T-cell (primary cell): Measurements from ENCODE around the gene WNK2. TPM values are rescaled to one million over a fixed set of nuclear protein-coding genes. Genes with fewer than 3 reads are reported as not detected.

Experiments used
- ATAC-seq, 4 experiments: fragments of 200-7000 bp in 3 of 4; fragments of 150-1000 bp in 1 of 4; cut with Tn5 transposase; replicated peaks in 1 of 4; 1 replicate in 3 of 4; 2 replicates in 1 of 4; pipeline ENCODE4 v1.10.0; 2021; ENCODE audit warnings: moderate library complexity in 3 of 4, mild to moderate bottlenecking in 2 of 4, moderate number of reproducible peaks in 1 of 4
- CTCF ChIA-PET, 2 donors: fragments of 300-600 bp; sonication (Branson Sonifier 250); formaldehyde crosslinking; loops; one replicate each; lab custom pipeline; 2022; ENCODE audit warnings: antibody characterized with exemption in 2 of 2; lab: Charles Lee
- POLR2A ChIA-PET, 2 donors: fragments of 300-600 bp; sonication (Branson Sonifier 250); formaldehyde crosslinking; loops; one replicate each; lab custom pipeline; 2022; ENCODE audit warnings: antibody characterized with exemption in 2 of 2; lab: Charles Lee
- DNase-seq, 35 experiments: peaks; one replicate each; pipeline versions ENCODE4 v3.0.0 to v3.0.0-alpha.2; 2013 to 2023
- H3K27ac ChIP-seq: one replicate; pipeline ENCODE4 v1.5.1; 2013; ENCODE audit warnings: low read length
- H3K27me3 ChIP-seq, 2 experiments: replicated peaks in 1 of 2; 1 replicate in 1 of 2; 2 replicates in 1 of 2; pipeline versions ENCODE4 v1.6.1 to v1.7.0; 2013; ENCODE audit warnings: low read length in 1 of 2, mixed read lengths in 1 of 2; ENCODE audit not compliant: control insufficient read depth in 2 of 2, insufficient read depth in 2 of 2; ENCODE audit errors: extremely low read depth in 1 of 2
- H3K36me3 ChIP-seq, 2 donors: 1 replicate in 1 of 2; 2 replicates in 1 of 2; pipeline versions ENCODE4 v1.6.1 to v1.7.0; 2013; ENCODE audit warnings: low read length in 1 of 2; ENCODE audit not compliant: control insufficient read depth in 2 of 2, insufficient read depth in 1 of 2; ENCODE audit errors: extremely low read depth in 1 of 2
- H3K4me1 ChIP-seq, 2 experiments: 1 replicate in 1 of 2; 2 replicates in 1 of 2; pipeline versions ENCODE4 v1.6.1 to v1.7.0; 2013; ENCODE audit warnings: low read length in 2 of 2, mixed read lengths in 1 of 2; ENCODE audit not compliant: insufficient read depth in 2 of 2, control insufficient read depth in 1 of 2; ENCODE audit errors: extremely low read depth in 1 of 2
- H3K4me3 ChIP-seq, 2 donors: 1 replicate in 1 of 2; 2 replicates in 1 of 2; pipeline versions ENCODE4 v1.5.1 to v1.7.0; 2013; ENCODE audit warnings: mild to moderate bottlenecking in 2 of 2, low read length in 1 of 2, moderate library complexity in 1 of 2; ENCODE audit not compliant: control insufficient read depth in 1 of 2; ENCODE audit errors: extremely low read depth in 1 of 2
- H3K9me3 ChIP-seq: 2 replicates; pipeline ENCODE4 v1.7.0; 2013
- H3K27ac Mint-ChIP-seq, 2 donors: one replicate each; pipeline ENCODE4 v1.8.0; 2020 to 2021; ENCODE audit warnings: mild to moderate bottlenecking in 2 of 2, mixed read lengths in 2 of 2
- H3K27me3 Mint-ChIP-seq, 2 donors: one replicate each; pipeline ENCODE4 v1.8.0; 2021 to 2022; ENCODE audit warnings: mixed read lengths in 2 of 2
- H3K36me3 Mint-ChIP-seq: one replicate; pipeline ENCODE4 v1.8.0; 2021; ENCODE audit warnings: mixed read lengths
- H3K4me1 Mint-ChIP-seq, 3 donors: one replicate each; pipeline ENCODE4 v1.8.0; 2020 to 2022; ENCODE audit warnings: mixed read lengths in 3 of 3, mild to moderate bottlenecking in 1 of 3
- H3K4me3 Mint-ChIP-seq, 3 donors: one replicate each; pipeline ENCODE4 v1.8.0; 2020 to 2022; ENCODE audit warnings: mild to moderate bottlenecking in 3 of 3, mixed read lengths in 3 of 3, moderate library complexity in 3 of 3
- H3K9me3 Mint-ChIP-seq, 3 donors: one replicate each; pipeline ENCODE4 v1.8.0; 2020 to 2022; ENCODE audit warnings: mixed read lengths in 3 of 3
- WGBS: methylation state at CpG from one replicate; pipeline ENCODE4 v1.1.5; 2013; ENCODE audit warnings: missing lambda C conversion rate; ENCODE audit not compliant: insufficient coverage; 5-methylcytosine and 5-hydroxymethylcytosine counted together
- total RNA-seq, 35 experiments: library from RNA in 6 of 35; stranded (reverse) in 6 of 35; fragments of 120-200 nt in 1 of 35; gene quantifications; one replicate each; pipeline versions ENCODE4 v1.2.1 to v1.2.4 and lab custom pipeline; 2013 to 2026

The WNK2 gene
- total RNA-seq, 5 donors from 2014 or later (not counting 1 experiment from before 2014, with no cell fraction given) = 0.12 to 0.95 (median 0.48) TPM

DNA sequence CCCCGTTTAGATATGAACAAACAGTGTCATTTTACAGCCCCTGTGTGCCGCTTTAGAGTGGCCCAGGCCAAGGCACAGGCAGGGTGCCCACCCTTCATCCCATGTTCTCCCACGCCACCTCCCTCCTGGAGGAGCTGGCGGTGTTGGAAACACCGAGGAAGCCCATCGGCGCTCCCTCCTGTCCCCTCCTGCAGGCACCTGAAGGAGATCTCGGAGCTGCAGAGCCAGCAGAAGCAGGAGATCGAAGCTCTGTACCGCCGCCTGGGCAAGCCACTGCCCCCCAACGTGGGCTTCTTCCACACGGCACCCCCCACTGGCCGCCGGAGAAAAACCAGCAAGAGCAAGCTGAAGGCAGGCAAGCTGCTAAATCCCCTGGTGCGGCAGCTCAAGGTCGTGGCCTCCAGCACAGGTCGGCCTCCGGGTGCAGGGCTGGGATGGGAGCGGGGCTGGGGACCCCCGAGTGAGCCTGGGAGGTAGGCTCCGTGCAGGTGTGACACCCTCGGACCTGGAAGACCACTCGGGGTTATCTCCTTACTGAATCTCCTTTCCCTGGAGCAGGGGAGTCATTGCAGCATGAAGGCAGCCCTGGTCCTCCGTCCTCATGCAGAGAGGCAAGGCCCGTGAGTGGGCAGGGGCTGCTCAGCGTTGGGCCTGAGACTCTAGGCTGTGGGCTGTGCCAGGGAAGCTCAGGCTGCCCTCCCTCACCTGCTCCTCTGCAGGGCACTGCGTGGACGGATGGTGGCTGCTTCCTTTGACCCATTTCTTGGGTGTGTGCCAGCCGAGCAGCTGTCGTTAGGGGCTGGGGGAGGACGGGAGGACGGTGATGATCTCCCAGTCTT, 113.9 kb downstream of the WNK2 start:
- Histone ChIP-seq H3K4me3 (no peak overlapping the region), H3K9me3 (no peaks in the 10 kb centered on the region), H3K27ac (no peak overlapping the region), H3K4me1 (peaks cover 0 to 14% of the 10 kb centered on the region in 2 experiments), H3K27me3 (peaks cover 0 to 42% of the 10 kb centered on the region in 2 experiments), H3K36me3 (no peaks in the 10 kb centered on the region)
- ATAC-seq (no peak), DNase-seq (no peak)
- H3K36me3 Mint-ChIP-seq = no peaks in the 10 kb centered on the region
- 78% methylated on average over 31 of the region's 33 CpGs for WGBS
- H3K4me3 Mint-ChIP-seq = no peak overlapping the region
- POLR2A ChIA-PET = no interaction called here
- CTCF ChIA-PET = no interaction called here
- no peak overlapping the region for H3K27ac Mint-ChIP-seq
- peaks cover 0 to 5% of the 10 kb centered on the region in 2 donors for H3K27me3 Mint-ChIP-seq
- no peaks in the 10 kb centered on the region for H3K9me3 Mint-ChIP-seq
- H3K4me1 Mint-ChIP-seq = peaks cover 2 to 22% (median 19%) of the 10 kb centered on the region in 3 donors

DNA sequence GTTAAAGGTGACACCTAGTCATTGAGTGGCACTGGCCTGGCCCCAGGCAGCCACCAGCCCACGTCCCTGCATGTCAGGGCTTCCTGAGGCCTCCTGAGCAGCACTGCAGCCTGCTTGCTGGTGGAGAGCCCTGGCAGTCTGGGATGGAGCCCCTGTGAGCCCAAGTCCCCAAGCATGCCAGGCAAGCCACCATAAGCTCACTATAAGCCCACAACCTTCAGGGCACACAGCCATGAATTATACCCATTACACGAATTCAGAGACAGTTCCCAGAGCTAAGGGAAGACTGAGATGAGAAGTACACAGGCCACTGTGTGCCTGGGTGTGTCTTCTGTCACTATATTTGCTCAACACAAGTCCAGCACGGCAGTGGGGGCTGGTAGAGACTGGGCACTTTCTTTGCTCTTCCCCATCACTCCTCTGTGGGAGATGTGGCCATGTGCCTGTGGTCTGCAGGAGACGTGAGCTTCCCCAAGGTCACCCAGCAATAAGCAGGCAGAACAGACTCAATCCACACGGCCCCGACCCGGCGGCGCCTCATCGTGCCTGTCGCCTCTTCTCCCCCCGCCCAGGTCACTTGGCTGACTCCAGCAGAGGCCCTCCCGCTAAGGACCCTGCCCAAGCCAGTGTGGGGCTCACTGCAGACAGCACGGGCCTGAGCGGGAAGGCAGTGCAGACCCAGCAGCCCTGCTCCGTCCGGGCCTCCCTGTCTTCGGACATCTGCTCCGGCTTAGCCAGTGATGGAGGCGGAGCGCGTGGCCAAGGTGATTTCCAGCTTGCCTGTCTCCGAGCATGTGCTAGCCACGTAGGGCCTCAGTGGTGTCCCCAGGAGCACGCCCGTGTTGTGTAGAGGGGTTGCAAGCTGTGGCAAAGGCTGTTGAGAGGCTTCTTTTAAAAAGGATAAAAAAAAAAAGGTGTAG, 114.8 kb downstream of the WNK2 start:
- Mint-ChIP-seq H3K36me3 (no peaks in the 10 kb centered on the region), H3K4me1 (peaks cover 2 to 22% (median 19%) of the 10 kb centered on the region in 3 donors)
- CTCF ChIA-PET = no interaction called here

DNA sequence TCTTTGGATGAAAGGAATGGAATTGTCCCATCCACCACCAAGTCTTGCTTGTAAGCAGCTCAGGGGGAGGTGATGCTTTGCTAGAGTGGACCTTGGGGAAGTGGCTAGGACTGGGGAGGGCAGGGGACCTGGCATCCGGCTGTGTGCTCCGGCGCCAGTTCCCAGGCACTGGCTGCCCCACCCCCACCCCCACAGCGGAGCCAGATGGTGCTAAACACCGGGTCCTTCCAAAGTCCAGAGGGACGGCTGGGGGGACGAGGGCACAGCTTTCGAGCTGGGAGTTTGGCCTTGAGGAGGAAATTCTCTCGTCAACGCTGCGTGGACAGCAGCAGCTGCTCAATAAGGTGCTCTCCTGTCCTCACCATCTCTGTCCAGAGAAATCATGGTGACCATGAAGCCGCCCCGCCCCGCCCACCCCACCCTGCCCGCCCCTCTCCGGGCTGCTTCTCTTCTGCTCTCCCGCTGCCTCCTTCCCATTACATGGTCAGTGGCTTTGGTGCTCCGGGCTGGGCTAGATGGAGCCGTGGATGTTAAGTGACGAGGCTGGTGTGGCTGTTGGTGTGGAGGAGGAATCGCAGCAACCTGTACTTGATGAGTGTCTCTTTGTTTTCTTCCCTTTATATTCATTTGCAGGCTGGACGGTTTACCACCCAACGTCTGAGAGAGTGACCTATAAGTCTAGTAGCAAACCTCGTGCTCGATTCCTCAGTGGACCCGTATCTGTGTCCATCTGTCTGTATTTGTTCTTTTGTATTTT, 115.7 kb downstream of the WNK2 start:
- Histone ChIP-seq H3K4me1 (peaks cover 0 to 14% of the 10 kb centered on the region in 2 experiments), H3K4me3 (no peak overlapping the region), H3K9me3 (no peaks in the 10 kb centered on the region), H3K27me3 (peaks cover 0 to 32% of the 10 kb centered on the region in 2 experiments), H3K36me3 (no peaks in the 10 kb centered on the region), H3K27ac (no peak overlapping the region)
- Mint-ChIP-seq H3K36me3 (no peaks in the 10 kb centered on the region), H3K4me1 (peaks cover 2 to 18% (median 13%) of the 10 kb centered on the region in 3 donors), H3K4me3 (no peak overlapping the region), H3K27me3 (no peaks in the 10 kb centered on the region), H3K9me3 (no peaks in the 10 kb centered on the region), H3K27ac (peak overlapping the region in 1 of 2 donors; percentile 57)
- 86% methylated on average over 6 of the region's 26 CpGs for WGBS
- ATAC-seq (no peak), DNase-seq (peak in 1 of 35 experiments; percentile 9)
- POLR2A ChIA-PET = no interaction called here
- CTCF ChIA-PET = no interaction called here

More for the DNA sequence above, 114.8 kb downstream of the WNK2 start:
- Mint-ChIP-seq H3K9me3 (no peaks in the 10 kb centered on the region), H3K27me3 (peaks cover 0 to 5% of the 10 kb centered on the region in 2 donors), H3K4me3 (no peak overlapping the region), H3K27ac (no peak overlapping the region)
- Histone ChIP-seq H3K4me1 (peaks cover 0 to 14% of the 10 kb centered on the region in 2 experiments), H3K36me3 (no peaks in the 10 kb centered on the region), H3K9me3 (no peaks in the 10 kb centered on the region), H3K27me3 (peaks cover 0 to 40% of the 10 kb centered on the region in 2 experiments), H3K4me3 (no peak overlapping the region), H3K27ac (no peak overlapping the region)
- DNase-seq (peak in 1 of 35 experiments; percentile 7), ATAC-seq (no peak)
- POLR2A ChIA-PET = no interaction called here
- 89% methylated on average over 25 of the region's 26 CpGs for WGBS

DNA sequence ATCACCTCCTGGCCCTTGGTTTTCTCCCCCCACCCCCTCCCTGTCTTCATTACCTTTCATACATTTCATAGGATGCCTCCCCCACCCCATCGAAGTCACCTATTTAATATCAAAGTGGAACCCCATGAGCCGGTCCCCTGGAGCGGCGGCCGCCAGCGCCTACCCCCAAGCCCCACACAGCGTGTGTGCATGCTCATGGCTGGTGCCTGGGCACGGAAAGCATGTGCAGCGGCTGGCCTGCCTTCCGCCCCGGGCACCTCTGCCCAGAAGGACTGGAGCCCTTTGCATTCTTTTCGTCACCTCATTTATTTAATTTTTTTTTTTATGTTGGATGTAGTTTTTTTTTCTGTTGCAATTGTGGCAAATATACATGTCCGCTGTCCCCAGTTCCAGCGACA, 116.2 kb downstream of the WNK2 start:
- POLR2A ChIA-PET = no interaction called here
- no peak overlapping the region for H3K27ac ChIP-seq
- no peak for DNase-seq
- peaks cover 2 to 15% (median 12%) of the 10 kb centered on the region in 3 donors for H3K4me1 Mint-ChIP-seq
- no peak overlapping the region for H3K4me3 ChIP-seq
- CTCF ChIA-PET = no interaction called here
- peaks cover 0 to 10% of the 10 kb centered on the region in 2 experiments for H3K4me1 ChIP-seq
- H3K9me3 Mint-ChIP-seq = no peaks in the 10 kb centered on the region
- H3K27ac Mint-ChIP-seq = no peak overlapping the region
- no peak overlapping the region for H3K4me3 Mint-ChIP-seq
- H3K27me3 Mint-ChIP-seq = no peaks in the 10 kb centered on the region
- ATAC-seq = no peak
- WGBS = 90% methylated on average over 10 of the region's 14 CpGs
- no peaks in the 10 kb centered on the region for H3K36me3 Mint-ChIP-seq
- no peaks in the 10 kb centered on the region for H3K36me3 ChIP-seq
- no peaks in the 10 kb centered on the region for H3K9me3 ChIP-seq
- H3K27me3 ChIP-seq = peaks cover 0 to 29% of the 10 kb centered on the region in 2 experiments

DNA sequence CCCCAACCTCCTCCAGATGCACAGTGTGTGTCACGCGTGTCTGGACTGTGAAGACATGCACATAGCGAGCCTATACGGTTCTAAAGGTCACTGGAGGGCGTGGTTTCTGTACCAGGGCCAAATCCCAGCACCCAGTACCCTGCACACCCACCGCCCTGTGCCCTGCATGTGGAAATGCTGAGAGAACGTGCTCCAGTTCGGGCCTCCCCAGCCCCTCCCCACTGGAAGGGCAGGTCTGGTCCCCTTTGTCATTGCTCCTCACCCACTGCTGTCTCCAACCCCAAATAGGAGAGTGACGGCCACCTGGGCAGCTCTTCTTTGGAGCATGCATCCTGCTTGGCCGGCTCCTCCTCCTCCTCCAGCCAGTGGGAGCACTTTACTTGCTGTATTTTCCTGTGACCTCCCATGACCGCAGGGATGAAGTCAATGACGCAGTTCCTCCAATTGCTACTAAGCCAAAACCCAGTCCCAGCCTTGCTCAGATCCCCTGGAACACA, 116.7 kb downstream of the WNK2 start:
- H3K4me1 Mint-ChIP-seq = peaks cover 2 to 15% (median 12%) of the 10 kb centered on the region in 3 donors
- H3K27me3 Mint-ChIP-seq = no peaks in the 10 kb centered on the region
- H3K36me3 Mint-ChIP-seq = no peaks in the 10 kb centered on the region
- H3K4me1 ChIP-seq = peaks cover 0 to 10% of the 10 kb centered on the region in 2 experiments
- H3K27me3 ChIP-seq = peaks cover 0 to 29% of the 10 kb centered on the region in 2 experiments
- no peak overlapping the region for H3K27ac ChIP-seq
- DNase-seq = no peak
- no peak overlapping the region for H3K4me3 Mint-ChIP-seq
- CTCF ChIA-PET = no interaction called here
- 79% methylated on average over 11 of the region's 12 CpGs for WGBS
- no peak for ATAC-seq
- H3K27ac Mint-ChIP-seq = no peak overlapping the region
- no peaks in the 10 kb centered on the region for H3K9me3 ChIP-seq
- H3K4me3 ChIP-seq = no peak overlapping the region
- no peaks in the 10 kb centered on the region for H3K36me3 ChIP-seq
- POLR2A ChIA-PET = no interaction called here
- no peaks in the 10 kb centered on the region for H3K9me3 Mint-ChIP-seq
